Caco-2 (cell line): ENCODE measurements around the gene CDKN1C. TPM values are rescaled to one million over a fixed set of nuclear protein-coding genes. Genes with fewer than 3 reads are reported as not detected.

Experiments
- BruUV-seq: library from RNA; stranded (reverse); fragments of 400-500 nt; replicated peaks from 2 replicates; lab custom pipeline; 2021; lab: Mats Ljungman, UMichigan
- CTCF ChIA-PET: fragments of 300-600 bp; sonication (Branson Sonifier 250); formaldehyde crosslinking; loops from one replicate; lab custom pipeline; 2022; ENCODE audit warnings: antibody characterized with exemption; lab: Charles Lee
- POLR2A ChIA-PET: fragments of 300-600 bp; sonication (Branson Sonifier 250); formaldehyde crosslinking; loops from one replicate; lab custom pipeline; 2022; ENCODE audit warnings: antibody characterized with exemption; lab: Charles Lee
- DNase-seq, 2 experiments: peaks; one replicate each; pipeline versions ENCODE4 v3.0.0 to v3.0.0-alpha.2; 2020 to 2022
- H3K27me3 ChIP-seq: replicated peaks from 2 replicates; pipeline ENCODE4 v1.6.0; 2011; ENCODE audit warnings: low read length; ENCODE audit not compliant: control insufficient read depth, insufficient read depth
- H3K36me3 ChIP-seq: 2 replicates; pipeline ENCODE4 v1.5.1; 2011; ENCODE audit warnings: low read length; ENCODE audit not compliant: control insufficient read depth, insufficient read depth
- H3K4me1 ChIP-seq: fragments of 250-450 bp; sonication (Bioruptor Pico); 2 replicates; pipeline ENCODE4 v1.5.1; 2020; ENCODE audit warnings: mild to moderate bottlenecking
- H3K4me3 ChIP-seq: 2 replicates; pipeline ENCODE4 v1.5.1; 2011; ENCODE audit warnings: low read depth, mild to moderate bottlenecking, control low read depth, low read length
- H3K9me3 ChIP-seq: fragments of 250-450 bp; sonication (Bioruptor Pico); 2 replicates; pipeline ENCODE4 v1.5.1; 2020; ENCODE audit warnings: mild to moderate bottlenecking, moderate library complexity
- H3K27ac Mint-ChIP-seq: one replicate; pipeline ENCODE4 v1.8.0; 2022; ENCODE audit warnings: mixed read lengths; ENCODE audit not compliant: unreplicated experiment
- H3K27me3 Mint-ChIP-seq: one replicate; pipeline ENCODE4 v1.8.0; 2022; ENCODE audit warnings: mixed read lengths; ENCODE audit not compliant: insufficient read depth, unreplicated experiment
- H3K36me3 Mint-ChIP-seq: one replicate; pipeline ENCODE4 v1.8.0; 2022; ENCODE audit warnings: mild to moderate bottlenecking, mixed read lengths; ENCODE audit not compliant: insufficient read depth, unreplicated experiment
- H3K4me1 Mint-ChIP-seq: one replicate; pipeline ENCODE4 v1.8.0; 2022; ENCODE audit warnings: low read depth, mixed read lengths; ENCODE audit not compliant: unreplicated experiment
- H3K4me3 Mint-ChIP-seq: one replicate; pipeline ENCODE4 v1.8.0; 2022; ENCODE audit warnings: mild to moderate bottlenecking, moderate library complexity, mixed read lengths; ENCODE audit not compliant: unreplicated experiment
- H3K9me3 Mint-ChIP-seq: one replicate; pipeline ENCODE4 v1.8.0; 2022; ENCODE audit warnings: mixed read lengths; ENCODE audit not compliant: unreplicated experiment
- CTCF ChIP-seq, 2 experiments: fragments of 200-600 bp in 1 of 2; IDR thresholded peaks; 1 replicate in 1 of 2; 2 replicates in 1 of 2; pipeline versions ENCODE4 v1.5.1 to v1.8.0; 2011 to 2022; ENCODE audit warnings: antibody characterized with exemption in 1 of 2, control low read depth in 1 of 2, inconsistent platforms in 1 of 2, low read depth in 1 of 2, low read length in 1 of 2, mild to moderate bottlenecking in 1 of 2, moderate library complexity in 1 of 2; ENCODE audit not compliant: insufficient read depth in 1 of 2, severe bottlenecking in 1 of 2, unreplicated experiment in 1 of 2
- intact Hi-C: fragments of 100-400 bp; cut with micrococcal nuclease; formaldehyde crosslinking; loops from one replicate; pipeline ENCODE4 v1.10.0; 2022; ENCODE audit not compliant: unreplicated experiment
- total RNA-seq: library from RNA; stranded (reverse); gene quantifications from 2 replicates; pipeline ENCODE4 v1.2.3, GENCODE V29; 2022

The CDKN1C gene
- total RNA-seq, 1 experiment from 2014 or later = 25.5 TPM

DNA sequence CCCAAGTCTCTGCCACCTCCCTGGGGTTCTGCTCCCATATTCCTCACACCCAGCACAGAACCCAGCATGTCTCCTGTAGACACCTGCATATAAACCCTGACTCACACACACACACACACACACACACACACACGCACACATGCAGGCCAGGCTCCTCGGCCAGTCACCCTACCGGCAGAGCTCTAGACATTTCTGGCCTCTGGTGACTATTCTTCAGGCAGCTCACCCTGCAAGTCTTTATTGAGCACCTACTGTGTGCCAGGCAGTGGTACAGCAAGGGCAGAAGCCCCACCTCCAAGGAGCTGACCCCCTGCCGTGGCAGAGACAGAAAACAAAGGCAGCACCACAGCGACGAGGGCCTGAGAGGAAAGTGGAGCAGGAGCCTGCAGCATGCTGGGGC is 50.3 kb downstream of the CDKN1C start:
- no peaks in the 10 kb centered on the region for H3K36me3 ChIP-seq
- intact Hi-C loops = no loop called here
- ChIA-PET POLR2A (no interaction called here), CTCF (interaction anchor here (0.6 kb wide), 1 partner anchor 10 kb away, joined by 4 read pairs; no protein-coding TSS in a partner anchor)
- H3K4me1 ChIP-seq = peaks cover 34% of the 10 kb centered on the region
- BruUV-seq = no TSS peak
- Mint-ChIP-seq H3K27ac (peak overlapping the region; percentile 15), H3K9me3 (no peaks in the 10 kb centered on the region), H3K4me3 (no peak overlapping the region), H3K27me3 (no peaks in the 10 kb centered on the region), H3K36me3 (no peaks in the 10 kb centered on the region), H3K4me1 (peaks cover 19% of the 10 kb centered on the region)
- no peak overlapping the region for H3K4me3 ChIP-seq
- H3K27me3 ChIP-seq = no peaks in the 10 kb centered on the region
- DNase-seq = no peak
- TF ChIP-seq CTCF (IDR thresholded peaks at IDR 0.05; ENCODE audit: insufficient read depth in 1 of 2, low read depth in 1 of 2, low read length in 1 of 2, severe bottlenecking in 1 of 2, unreplicated experiment in 1 of 2) = no peak
- no peaks in the 10 kb centered on the region for H3K9me3 ChIP-seq

DNA sequence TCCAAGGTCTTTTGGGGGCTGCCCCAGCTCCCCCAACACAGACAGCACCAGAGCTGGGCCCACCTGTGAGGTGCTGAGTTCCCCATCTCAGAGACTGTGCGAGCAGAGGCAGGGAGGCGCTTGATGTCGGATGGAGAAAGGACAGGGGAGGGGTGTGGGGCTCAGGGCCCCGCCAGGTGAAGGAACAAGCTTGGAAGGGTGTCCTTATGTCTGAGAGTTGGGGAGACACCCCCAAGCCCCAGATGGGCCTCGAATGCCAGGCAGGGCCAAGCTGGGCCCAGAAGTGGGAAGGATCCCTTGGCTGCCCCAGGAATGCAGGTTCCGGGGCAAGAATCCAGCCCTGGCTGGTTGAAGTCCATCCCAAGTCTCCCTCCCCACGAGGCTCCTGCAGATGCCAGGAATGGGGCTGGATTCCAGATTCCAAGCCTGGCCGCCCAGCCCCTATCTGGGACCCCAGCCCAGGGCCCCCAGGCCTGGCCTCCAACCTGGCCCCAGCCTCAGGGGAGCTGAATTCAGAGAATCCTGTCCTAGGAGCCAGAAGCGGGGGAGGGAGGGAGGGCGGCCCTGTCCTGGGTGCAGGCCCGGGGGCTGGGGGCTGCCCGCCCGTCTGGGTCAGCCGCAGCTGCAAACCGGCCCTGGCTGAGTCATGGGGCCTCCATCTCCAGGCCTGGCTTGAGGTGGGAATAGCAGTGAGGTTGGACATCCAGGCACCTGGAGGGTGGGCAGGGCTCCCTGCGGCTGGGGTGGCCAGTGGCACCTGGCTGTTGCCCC is 50.9 kb downstream of the CDKN1C start:
- DNase-seq = no peak
- no peaks in the 10 kb centered on the region for H3K36me3 ChIP-seq
- H3K4me3 ChIP-seq = no peak overlapping the region
- CTCF ChIA-PET = interaction anchor here (0.6 kb wide), 1 partner anchor 10 kb away, joined by 4 read pairs; no protein-coding TSS in a partner anchor
- peaks cover 28% of the 10 kb centered on the region for H3K4me1 ChIP-seq
- H3K9me3 Mint-ChIP-seq = peaks cover 3% of the 10 kb centered on the region
- no peak overlapping the region for H3K27ac Mint-ChIP-seq
- H3K36me3 Mint-ChIP-seq = no peaks in the 10 kb centered on the region
- no peaks in the 10 kb centered on the region for H3K9me3 ChIP-seq
- no peak overlapping the region for H3K4me3 Mint-ChIP-seq
- intact Hi-C loops = no loop called here
- no peaks in the 10 kb centered on the region for H3K27me3 Mint-ChIP-seq
- BruUV-seq = no TSS peak
- POLR2A ChIA-PET = no interaction called here
- TF ChIP-seq CTCF (IDR thresholded peaks at IDR 0.05; ENCODE audit: insufficient read depth in 1 of 2, low read depth in 1 of 2, low read length in 1 of 2, severe bottlenecking in 1 of 2, unreplicated experiment in 1 of 2) = no peak
- no peaks in the 10 kb centered on the region for H3K27me3 ChIP-seq
- peaks cover 13% of the 10 kb centered on the region for H3K4me1 Mint-ChIP-seq

- Histone ChIP-seq H3K4me3 (no peak overlapping the region), H3K9me3 (peaks cover 6% of the 10 kb centered on the region; the same call in 1 of the 2 replicates), H3K27me3 (no peaks in the 10 kb centered on the region), H3K4me1 (peaks cover 21% of the 10 kb centered on the region), H3K36me3 (no peaks in the 10 kb centered on the region)
- DNase-seq = no peak
- no peaks in the 10 kb centered on the region for H3K27me3 Mint-ChIP-seq
- H3K27ac Mint-ChIP-seq = no peak overlapping the region
- intact Hi-C loops = no loop called here
- BruUV-seq = no TSS peak
- H3K4me1 Mint-ChIP-seq = peaks cover 6% of the 10 kb centered on the region
- H3K9me3 Mint-ChIP-seq = peaks cover 11% of the 10 kb centered on the region
- ChIA-PET POLR2A (no interaction called here), CTCF (no interaction called here)
- H3K36me3 Mint-ChIP-seq = no peaks in the 10 kb centered on the region
- H3K4me3 Mint-ChIP-seq = no peak overlapping the region
- no peak for TF ChIP-seq CTCF (IDR thresholded peaks at IDR 0.05; ENCODE audit: insufficient read depth in 1 of 2, low read depth in 1 of 2, low read length in 1 of 2, severe bottlenecking in 1 of 2, unreplicated experiment in 1 of 2)
Observed at GRCh38 chr11:2833716-2834502, 51.7 kb downstream of the CDKN1C start.
